Prostate gland (tissue), 2 donors: ENCODE measurements around the gene CARNS1. TPM values are rescaled to one million over a fixed set of nuclear protein-coding genes. Genes with fewer than 3 reads are reported as not detected.

ENCODE experiments used
- DNase-seq: peaks from one replicate; pipeline ENCODE4 v3.0.0-alpha.2; 2019; ENCODE audit warnings: low spot score
- H3K27ac ChIP-seq, 2 donors: fragments of 200-600 bp; sonication (generic); 2 replicates each; pipeline ENCODE4 v1.5.1; 2017 to 2019
- H3K27me3 ChIP-seq: fragments of 200-600 bp; sonication (generic); replicated peaks from 2 replicates; pipeline ENCODE4 v1.5.1; 2019; ENCODE audit not compliant: insufficient read depth
- H3K36me3 ChIP-seq, 2 donors: fragments of 200-600 bp; sonication (generic); 1 replicate in 1 of 2; 2 replicates in 1 of 2; pipeline versions ENCODE4 v1.5.1 to v1.8.1; 2017 to 2019
- H3K4me1 ChIP-seq: fragments of 200-600 bp; sonication (generic); replicated peaks from 2 replicates; pipeline ENCODE4 v1.5.1; 2019
- H3K4me3 ChIP-seq, 2 donors: fragments of 200-600 bp; sonication (generic); 2 replicates each; pipeline ENCODE4 v1.5.1; 2017 to 2019
- H3K9me3 ChIP-seq: fragments of 200-600 bp; sonication (generic); 2 replicates; pipeline ENCODE4 v1.5.1; 2017
- POLR2A ChIP-seq: fragments of 450-650 bp; IDR thresholded peaks from one replicate; pipeline ENCODE4 v1.6.1; 2016; ENCODE audit warnings: antibody characterized with exemption, mild to moderate bottlenecking
- POLR2AphosphoS5 ChIP-seq: sonication (generic); formaldehyde crosslinking; IDR thresholded peaks from one replicate; pipeline ENCODE4 v1.6.1; 2017; ENCODE audit warnings: antibody characterized with exemption
- WGBS: methylation state at CpG from one replicate; pipeline ENCODE4 v1.1.5; 2018; 5-methylcytosine and 5-hydroxymethylcytosine counted together
- intact Hi-C: fragments of 100-400 bp; cut with DNase I; formaldehyde crosslinking; loops from one replicate; pipeline ENCODE4 v1.14.2; 2022
- total RNA-seq, 2 donors: library from RNA; depleted of rRNA; stranded (reverse); fragments of >200 nt; gene quantifications; one replicate each; pipeline ENCODE4 v1.1.0, GENCODE V29; 2016
- TF ChIP-seq, protein P1 (sequence below), 4 experiments: fragments of 200-600 bp in 2 of 4; fragments of 450-650 bp in 2 of 4; sonication (generic) in 2 of 4; IDR thresholded peaks; 1 replicate in 3 of 4; 2 replicates in 1 of 4; pipeline ENCODE4 v1.5.1; 2016 to 2019; ENCODE audit warnings: antibody characterized with exemption in 4 of 4, mild to moderate bottlenecking in 2 of 4, moderate library complexity in 2 of 4

CARNS1 gene
- total RNA-seq, 2 donors from 2014 or later = 0.91 to 1.0 TPM

DNA sequence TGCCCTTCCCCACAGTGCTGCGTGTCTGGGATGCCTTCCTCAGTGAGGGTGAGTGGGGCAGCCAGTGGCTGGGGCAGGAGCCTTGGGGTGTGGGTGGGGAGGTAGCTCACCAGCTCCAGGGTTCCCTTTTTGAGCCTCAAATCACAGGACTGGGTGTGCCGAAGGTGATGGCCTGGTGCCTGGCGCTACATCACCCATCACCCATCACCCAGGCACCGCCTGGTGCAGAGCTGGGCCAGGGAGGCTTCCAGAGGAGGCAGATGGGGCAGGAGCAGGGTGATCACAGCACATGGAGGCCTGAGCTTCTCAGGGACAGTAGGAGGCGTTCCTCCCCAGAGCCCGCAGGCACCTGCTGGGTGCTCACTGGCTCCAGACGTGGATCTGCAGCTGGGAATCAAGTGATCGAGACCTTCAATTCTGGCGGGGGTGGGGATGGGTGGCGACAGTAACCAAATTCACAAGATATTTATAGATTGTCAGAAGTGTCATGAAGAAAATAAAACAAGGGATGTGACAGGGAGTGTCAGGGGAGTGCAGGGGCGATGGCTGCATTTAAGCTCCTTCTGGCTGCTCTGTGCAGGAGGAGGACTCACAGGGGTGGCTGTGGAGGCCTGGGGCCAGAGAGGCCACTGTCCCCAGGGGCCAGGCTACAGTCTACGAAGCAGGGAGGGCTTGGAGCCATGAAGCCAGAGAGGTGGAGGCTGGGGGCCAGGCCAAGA is 8.3 kb upstream of the CARNS1 start:
- Histone ChIP-seq H3K9me3 (no peaks in the 10 kb centered on the region), H3K4me3 (no peak overlapping the region), H3K4me1 (no peaks in the 10 kb centered on the region), H3K27me3 (no peaks in the 10 kb centered on the region), H3K27ac (no peak overlapping the region), H3K36me3 (no peaks in the 10 kb centered on the region)
- TF ChIP-seq, protein P1, sequence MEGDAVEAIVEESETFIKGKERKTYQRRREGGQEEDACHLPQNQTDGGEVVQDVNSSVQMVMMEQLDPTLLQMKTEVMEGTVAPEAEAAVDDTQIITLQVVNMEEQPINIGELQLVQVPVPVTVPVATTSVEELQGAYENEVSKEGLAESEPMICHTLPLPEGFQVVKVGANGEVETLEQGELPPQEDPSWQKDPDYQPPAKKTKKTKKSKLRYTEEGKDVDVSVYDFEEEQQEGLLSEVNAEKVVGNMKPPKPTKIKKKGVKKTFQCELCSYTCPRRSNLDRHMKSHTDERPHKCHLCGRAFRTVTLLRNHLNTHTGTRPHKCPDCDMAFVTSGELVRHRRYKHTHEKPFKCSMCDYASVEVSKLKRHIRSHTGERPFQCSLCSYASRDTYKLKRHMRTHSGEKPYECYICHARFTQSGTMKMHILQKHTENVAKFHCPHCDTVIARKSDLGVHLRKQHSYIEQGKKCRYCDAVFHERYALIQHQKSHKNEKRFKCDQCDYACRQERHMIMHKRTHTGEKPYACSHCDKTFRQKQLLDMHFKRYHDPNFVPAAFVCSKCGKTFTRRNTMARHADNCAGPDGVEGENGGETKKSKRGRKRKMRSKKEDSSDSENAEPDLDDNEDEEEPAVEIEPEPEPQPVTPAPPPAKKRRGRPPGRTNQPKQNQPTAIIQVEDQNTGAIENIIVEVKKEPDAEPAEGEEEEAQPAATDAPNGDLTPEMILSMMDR (IDR thresholded peaks at IDR 0.05) = no peak
- WGBS = 44% methylated on average over 12 of the region's 12 CpGs
- intact Hi-C loops = no loop called here
- no peak for DNase-seq

DNA sequence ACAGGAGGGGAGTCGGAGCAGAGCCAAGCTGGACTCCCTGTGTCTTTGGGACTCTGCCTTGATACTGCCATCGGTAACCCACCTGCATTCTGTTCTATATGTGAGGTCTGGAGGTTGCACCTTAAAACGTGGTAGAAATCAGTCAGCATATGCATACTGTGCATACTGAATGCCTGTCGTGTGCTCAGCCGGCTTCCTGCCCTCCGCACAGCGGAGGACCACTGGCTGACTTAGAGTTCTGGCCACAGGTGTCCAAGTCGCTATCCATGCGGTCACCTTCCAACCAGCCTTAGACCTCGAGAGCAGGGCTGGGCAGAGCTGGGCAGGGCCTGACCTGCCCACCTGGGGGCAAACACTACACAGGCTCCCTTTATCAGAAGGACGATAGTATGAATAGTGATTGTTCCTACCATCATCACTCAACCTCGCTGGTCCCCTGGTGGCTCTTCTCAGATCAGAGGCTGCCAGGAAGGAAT is 7.8 kb upstream of the CARNS1 start:
- Histone ChIP-seq H3K4me3 (no peak overlapping the region), H3K4me1 (no peaks in the 10 kb centered on the region), H3K9me3 (no peaks in the 10 kb centered on the region), H3K27ac (no peak overlapping the region), H3K36me3 (no peaks in the 10 kb centered on the region), H3K27me3 (no peaks in the 10 kb centered on the region)
- no peak for DNase-seq
- WGBS = 60% methylated on average over 12 of the region's 12 CpGs
- TF ChIP-seq, protein P1 (IDR thresholded peaks at IDR 0.05) = no peak
- no peak for TF ChIP-seq POLR2A
- TF ChIP-seq POLR2AphosphoS5 = no peak
- intact Hi-C loops = no loop called here

DNA sequence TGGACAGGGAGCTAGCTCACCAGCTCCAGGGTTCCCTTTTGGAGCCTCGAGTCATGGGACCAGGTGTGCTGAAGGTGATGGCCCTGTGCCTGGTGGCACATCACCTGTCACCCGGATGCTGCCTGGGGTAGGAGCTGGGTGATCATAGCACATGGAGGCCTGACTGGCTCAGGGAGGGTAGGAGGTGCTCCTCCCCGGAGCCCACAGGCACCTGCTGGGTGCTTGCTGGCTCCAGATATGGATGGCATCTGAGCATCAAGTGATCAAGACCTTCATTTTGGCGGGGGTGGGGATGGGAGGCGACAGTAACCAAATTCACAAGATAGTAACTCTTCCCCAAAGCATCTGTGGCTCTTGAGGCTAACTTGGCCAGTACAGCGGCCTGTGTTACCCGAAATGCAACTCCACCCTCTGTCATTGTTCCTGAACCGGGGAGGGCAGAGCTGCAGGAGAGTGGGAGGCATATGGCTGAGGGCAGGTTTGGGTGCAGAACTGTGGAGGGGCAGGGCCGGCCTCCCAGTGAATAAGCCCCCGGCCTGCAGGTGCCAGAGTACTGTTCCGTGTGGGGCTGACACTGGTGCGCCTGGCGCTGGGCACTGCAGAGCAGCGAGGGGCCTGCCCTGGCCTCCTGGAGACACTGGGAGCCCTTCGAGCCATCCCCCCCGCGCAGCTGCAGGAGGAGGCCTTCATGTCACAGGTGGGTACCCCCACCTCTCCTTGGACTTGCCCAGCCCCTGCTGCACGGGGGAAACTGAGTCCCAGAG is 6.9 kb upstream of the CARNS1 start:
- Histone ChIP-seq H3K4me3 (no peak overlapping the region), H3K27me3 (no peaks in the 10 kb centered on the region), H3K36me3 (no peaks in the 10 kb centered on the region), H3K4me1 (no peaks in the 10 kb centered on the region), H3K27ac (no peak overlapping the region), H3K9me3 (no peaks in the 10 kb centered on the region)
- 74% methylated on average over 18 of the region's 18 CpGs for WGBS
- TF ChIP-seq POLR2AphosphoS5 = no peak
- TF ChIP-seq, protein P1 (IDR thresholded peaks at IDR 0.05) = no peak
- no peak for TF ChIP-seq POLR2A
- intact Hi-C loops = no loop called here
- DNase-seq = no peak

DNA sequence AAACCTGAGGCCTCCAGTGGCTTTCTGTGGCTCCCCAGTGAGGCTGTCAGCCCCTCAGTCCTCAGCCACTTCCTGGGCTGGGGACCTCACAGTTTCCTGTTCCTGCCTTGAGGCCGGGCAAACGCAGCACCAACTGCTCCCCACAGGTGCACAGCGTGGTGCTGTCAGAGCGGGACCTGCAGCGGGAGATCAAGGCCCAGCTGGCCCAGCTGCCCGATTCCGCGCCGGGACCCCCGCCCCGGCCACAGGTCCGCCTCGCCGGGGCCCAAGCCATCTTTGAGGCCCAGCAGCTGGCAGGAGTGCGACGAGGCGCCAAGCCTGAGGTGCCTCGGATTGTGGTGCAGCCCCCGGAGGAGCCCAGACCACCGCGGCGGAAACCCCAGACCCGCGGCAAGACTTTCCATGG is 6.2 kb upstream of the CARNS1 start:
- DNase-seq = no peak
- 75% methylated on average over 11 of the region's 24 CpGs for WGBS
- Histone ChIP-seq H3K27ac (no peak overlapping the region), H3K9me3 (no peaks in the 10 kb centered on the region), H3K4me3 (no peak overlapping the region), H3K4me1 (no peaks in the 10 kb centered on the region), H3K27me3 (no peaks in the 10 kb centered on the region), H3K36me3 (no peaks in the 10 kb centered on the region)
- TF ChIP-seq, protein P1 (IDR thresholded peaks at IDR 0.05) = no peak
- TF ChIP-seq POLR2AphosphoS5 (no peak), POLR2A (no peak)
- intact Hi-C loops = no loop called here
